Bone marrow (tissue), 2 donors: Measurements from ENCODE around the gene HNRNPK.

ENCODE experiments used
- DNase-seq, 2 donors: peaks; one replicate each; lab custom pipeline; 2025; lab: John Stamatoyannopoulos, UW

The HNRNPK gene

DNA sequence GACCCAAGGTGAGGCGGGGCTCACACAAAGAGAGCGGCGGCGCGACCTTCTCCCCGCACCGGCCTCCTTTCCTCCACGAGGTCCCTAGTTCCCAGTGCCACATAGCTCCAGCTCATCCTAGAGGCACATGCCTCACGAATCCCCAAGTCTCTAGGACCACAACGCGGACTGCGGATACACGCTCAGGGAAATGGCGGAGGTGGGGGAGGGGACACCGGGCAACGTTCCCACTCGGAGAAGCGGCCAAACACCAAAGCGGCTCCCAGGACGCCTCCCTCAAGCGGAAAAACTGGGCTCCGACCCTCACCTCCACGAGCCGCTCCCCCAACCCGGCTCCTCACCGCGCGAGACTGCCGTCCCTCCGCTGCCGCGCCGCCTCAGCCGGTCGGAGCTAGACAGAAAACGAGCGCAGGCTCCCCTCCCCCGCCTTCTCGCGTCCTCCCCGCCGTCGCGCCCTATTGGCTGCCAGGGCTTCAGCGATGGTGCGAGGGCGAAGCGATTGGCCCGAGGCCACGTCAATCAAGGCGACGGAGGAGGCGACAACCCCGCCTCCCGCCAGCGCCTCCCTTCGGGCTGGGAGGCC, at the start of gene HNRNPK:
Gene HNRNPK (minus strand): TSS at position 404 of the 583 bp plus-strand sequence. CDS start 1,963 bp downstream, outside the sequence.
- peak; percentile 97 to 100 for DNase-seq

DNA sequence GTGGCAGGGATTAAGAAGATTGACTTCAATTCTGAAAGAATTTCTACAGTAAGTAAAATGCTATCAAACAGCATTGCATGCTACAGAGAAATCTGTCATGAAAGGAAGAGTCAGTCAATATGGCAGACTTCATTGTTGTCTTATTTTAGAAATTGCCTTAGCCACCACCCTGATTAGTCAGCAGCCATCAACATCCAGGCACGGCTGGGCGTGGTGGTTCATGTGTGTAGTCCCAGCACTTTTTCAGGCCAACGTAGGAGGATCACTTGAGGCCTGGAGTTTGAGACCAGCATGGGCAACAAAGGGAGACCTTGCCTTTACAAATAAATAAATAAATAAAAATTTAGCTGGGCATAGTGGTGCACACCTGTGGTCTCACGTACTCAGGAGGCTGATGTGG, 47.2 kb upstream of the HNRNPK start:
- DNase-seq, result no peak

DNA sequence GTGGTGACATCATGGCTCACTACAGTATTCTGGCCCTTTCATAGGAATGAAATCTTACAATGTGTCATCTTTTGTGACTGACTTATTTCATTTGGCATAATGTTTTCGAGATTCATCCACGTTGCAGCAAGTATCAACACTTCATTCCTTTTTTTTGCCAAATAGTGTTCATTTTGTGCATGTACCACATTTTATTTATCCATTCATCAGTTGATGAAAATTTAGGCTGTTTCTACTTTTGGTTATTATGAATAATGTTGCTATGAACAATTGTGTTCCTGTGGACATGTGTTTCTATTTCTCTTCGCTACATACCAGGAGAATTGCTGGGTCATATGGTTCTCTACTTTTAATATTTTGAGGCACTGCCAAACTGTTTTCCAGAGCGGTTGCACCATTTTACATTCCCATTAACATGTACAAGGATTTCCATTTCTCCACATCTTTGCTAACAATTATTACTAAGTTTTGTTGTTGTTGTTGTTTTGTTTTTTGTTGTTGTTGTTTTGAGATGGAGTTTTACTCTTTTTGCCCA, 44.1 kb upstream of the HNRNPK start:
- no peak for DNase-seq

DNA sequence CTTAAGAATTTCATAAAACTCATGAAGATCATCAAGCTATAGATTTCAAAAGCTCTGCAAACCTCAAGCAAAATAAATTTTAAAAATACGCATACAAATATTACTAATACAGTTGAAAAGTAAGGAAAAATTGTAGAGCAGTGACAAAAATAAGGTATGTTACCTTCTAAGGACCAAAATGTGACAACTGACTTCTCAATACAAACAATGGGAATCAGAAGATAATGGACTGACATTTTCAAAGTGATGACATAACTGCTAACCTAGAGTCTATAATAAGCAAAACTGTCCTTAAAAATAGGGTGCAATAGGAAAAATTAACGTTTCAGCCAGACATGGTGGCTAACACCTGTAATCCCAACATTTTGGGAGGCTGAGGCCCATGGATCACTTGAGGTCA, 27.6 kb upstream of the HNRNPK start:
- DNase-seq, result no peak

DNA sequence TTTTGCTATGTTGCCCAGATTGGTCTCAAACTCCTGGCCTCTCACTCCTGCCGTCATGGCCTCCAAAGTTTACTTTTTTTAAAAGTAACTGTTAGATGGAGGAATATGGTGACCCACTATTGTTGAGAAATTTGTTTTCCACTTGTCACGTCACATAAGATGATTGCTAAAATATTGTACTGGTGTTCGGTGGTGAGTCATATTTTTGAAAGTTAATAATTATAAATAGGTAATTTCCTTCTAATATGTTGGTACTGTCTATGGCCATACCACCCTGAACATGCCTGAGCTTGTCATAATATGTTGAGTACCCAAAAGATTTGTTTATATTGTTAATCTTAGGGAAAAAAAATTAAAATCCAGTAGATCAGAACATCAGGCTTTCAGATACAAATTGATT, 23.2 kb upstream of the HNRNPK start:
- DNase-seq, result no peak

DNA sequence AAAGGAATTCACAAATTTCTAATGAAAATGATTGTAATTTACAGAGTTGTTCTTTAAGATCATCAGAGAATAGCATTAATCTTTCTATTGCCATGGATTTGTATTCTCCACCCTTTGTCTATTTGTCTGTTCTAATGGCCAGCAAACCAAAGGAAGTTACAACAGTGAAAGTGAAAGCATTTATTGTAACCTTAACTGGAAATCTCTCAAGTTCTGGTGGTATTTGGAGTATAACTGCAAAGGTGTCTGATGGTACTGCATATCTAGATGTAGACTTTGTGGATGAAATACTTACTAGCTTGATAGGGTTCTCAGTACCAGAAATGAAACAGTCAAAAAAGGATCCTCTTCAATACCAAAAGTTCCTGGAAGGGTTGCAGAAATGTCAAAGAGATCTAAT, 22.3 kb upstream of the HNRNPK start:
- DNase-seq, result no peak

DNA sequence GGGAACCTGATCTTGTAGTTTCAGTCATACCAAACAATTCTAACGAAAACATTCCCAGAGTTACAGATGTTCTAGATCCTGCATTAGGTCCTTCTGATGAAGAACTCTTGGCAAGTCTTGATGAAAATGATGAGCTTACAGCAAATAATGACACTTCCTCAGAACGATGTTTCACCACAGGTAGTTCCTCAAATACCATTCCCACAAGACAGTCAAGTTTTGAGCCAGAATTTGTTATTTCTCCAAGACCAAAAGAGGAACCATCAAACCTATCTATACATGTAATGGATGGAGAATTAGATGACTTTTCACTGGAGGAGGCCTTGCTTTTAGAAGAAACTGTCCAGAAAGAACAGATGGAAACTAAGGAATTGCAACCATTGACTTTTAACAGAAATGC, 21.6 kb upstream of the HNRNPK start:
- peak in 1 of 2 donors; percentile 20 for DNase-seq

DNA sequence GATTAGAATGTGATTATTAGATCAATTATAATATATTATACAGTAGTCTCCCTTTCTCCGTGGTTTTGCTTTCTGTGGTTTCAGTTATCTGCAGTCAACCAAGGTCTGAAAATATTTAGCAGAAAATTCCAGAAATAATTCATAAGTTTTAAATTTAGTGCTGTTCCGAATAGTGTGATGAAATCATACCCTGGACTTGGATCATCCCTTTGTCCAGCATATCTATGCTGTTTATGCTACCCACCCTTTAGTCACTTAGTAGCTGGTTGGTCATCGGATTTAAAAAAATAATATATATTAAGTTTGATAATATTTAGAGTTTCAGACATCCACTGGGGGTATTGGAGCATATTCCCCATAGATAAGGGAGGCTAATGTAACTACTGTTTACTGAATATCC, 20.2 kb upstream of the HNRNPK start:
- no peak for DNase-seq

DNA sequence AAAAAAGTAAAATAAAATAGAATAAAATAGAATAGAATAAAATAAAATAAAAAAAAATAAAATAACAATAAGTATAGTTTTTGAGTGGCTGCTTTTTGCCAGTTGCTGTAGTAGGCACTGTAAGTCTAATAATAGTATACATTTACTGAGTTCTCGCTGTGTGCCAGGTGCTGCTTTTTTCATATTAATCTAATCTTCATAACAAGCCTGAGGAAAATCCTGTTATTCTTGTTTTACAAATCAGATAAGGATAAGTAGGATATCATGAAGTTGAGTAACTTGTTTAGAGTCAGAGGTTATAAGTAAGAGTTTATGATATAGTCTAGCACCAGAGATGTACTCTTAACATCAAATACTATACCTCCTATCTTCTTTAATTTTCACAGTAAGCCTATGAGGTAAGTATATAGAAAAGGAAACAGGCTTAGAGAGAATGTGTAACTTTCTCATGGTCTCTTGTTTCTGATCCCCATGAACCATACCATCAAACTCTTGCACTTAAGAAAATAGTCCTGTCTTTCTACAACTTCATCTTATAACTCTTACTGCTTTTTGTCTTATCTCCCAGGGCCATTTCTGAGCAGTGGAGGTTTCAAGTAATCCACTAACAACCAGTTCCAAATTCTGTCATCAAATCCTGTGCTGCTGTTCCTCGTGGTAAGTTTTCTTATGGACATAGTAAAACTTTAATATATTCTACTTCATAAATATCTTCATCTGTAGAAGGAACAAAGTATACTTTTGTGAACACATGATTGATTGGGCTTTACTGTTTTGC, 19.3 kb upstream of the HNRNPK start:
- no peak for DNase-seq

DNA sequence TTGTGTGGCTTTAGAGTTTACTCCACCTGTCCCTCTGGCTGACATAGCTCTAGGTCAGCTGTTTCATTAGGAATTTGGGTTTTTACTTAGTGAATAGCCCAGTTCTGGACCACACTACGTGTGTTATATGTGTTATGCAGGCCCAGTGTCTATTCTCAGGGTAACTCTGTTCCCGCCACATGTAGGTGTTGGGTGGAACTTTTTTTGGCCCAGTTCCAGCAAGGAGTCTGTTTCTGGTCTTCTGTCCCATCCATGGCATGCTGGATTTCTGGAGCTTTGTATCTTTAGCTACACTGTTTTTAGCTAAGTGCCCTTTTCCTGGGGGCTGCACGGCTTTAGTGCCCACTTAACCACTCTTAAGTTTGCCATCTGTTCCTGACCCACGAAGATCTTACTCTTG, 16.1 kb upstream of the HNRNPK start:
- no peak for DNase-seq

DNA sequence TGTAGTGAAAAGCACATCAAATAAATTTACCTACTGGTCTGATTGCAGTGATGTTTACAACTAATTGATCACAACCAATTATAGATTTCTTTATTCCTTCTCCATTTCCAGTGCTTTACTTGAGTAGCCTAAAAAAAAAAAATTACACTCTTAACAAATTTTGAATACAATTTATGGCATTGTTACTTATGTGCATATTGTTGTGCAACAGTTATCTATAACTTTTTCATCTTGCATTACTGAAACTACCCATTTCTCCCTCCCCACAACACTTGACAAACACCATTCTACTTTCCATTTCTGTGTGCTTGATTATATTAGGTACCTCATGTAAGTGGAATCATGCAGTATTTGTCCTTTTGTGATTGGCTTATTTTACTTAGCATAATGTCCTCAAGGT, 12.9 kb upstream of the HNRNPK start:
- DNase-seq, result no peak

DNA sequence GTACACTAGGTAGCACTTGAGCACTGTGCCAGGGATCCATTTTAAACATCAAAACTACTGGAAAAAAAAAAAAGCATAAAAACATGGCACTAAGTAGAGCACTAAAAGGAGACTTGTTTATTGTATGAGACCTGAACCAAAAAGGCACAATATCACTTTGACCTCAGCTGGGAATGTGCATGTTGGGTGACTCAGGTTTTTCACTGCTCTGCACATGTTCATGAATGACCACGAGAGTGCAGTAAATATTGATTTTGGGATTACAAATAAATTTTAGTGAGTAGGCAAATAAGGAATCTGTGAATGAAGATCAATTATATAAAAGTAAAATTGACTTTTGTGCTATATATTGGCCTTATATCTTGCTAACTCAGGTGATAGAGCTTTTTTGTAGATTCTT, 12.4 kb upstream of the HNRNPK start:
- no peak for DNase-seq

DNA sequence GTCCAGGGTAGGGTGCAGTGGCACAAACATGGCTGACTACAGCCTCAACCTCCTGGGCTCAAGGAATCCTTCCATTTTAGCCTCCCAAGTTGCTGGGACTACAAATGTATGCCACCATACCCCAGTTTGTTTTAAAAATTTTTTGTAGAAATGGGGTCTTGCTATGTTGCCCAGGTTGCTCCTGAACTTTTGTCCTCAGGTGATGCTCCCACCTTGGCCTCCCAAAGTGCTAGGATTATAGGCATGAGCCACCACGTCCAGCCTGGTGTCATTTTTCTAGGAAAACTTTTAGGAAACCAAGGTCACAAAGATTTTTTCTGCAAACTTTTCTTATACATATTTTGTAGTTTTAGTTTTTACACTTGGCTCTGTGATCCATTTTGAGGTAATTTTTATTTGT, 11.3 kb upstream of the HNRNPK start:
- DNase-seq, result no peak

DNA sequence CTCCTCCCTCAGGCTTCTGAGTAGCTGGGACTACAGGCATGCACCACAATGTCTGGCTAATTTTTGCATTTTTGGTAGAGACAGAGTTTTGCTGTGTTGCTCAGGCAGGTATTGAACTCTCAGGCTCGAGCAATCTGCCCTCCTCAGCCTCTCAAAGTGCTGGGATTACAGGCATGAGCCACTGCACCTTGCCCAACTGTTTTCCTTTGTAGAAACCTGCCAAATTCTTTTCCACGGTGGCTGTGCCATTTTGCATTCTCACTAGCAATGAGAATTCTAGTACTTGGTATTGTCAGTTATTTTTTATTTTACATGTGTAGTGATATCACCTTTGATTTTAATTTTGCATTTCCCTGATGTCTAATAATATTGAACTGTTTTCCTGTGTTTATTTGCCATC, 8.4 kb upstream of the HNRNPK start:
- no peak for DNase-seq

DNA sequence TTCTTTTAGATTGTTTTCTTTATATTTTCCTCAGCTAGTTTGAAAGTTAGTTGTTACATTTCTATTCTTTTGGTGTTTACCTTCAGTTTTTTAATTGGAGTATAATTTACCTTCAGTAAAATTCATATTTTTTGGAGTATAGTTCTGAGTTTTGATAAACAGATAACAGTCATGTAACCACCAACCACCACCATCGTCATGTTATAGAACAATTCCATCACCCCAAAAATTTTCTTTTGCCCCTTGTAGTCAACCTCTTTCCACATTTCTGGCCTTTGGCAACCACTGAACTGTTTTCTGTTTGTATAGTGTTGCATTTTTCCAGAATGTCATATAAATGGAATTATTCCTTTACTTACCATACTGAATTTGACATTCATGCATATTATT, 7.4 kb upstream of the HNRNPK start:
- DNase-seq, result no peak

DNA sequence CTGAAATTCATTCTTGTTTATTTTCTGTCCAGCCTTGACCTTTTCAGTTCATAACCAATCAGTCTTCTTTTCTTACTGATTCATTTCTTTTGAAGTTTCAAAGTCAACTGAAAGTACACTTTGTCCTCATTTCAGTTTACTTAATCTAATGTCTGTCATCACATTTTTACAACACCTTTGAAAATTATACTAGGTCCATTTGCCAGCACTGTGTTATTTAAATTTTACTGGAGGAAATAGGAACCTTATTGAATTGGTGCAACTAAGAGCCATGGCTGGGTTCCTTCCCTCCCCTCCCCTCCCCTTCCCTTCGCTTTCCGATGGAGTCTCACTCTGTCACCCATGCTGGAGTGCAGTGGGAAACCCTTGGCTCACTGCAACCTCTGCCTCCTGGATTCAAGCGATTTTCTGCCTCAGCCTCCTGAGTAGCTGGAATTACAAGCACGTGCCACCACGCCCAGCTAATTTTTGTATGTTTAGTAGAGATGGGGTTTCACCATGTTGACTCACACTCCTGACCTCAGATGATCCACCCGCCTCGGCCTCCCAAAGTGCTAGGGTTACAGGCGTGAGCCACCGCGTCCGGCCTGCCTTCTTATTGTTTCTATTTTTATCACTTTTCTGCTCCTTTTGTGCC, 6.9 kb upstream of the HNRNPK start:
- DNase-seq, result no peak

DNA sequence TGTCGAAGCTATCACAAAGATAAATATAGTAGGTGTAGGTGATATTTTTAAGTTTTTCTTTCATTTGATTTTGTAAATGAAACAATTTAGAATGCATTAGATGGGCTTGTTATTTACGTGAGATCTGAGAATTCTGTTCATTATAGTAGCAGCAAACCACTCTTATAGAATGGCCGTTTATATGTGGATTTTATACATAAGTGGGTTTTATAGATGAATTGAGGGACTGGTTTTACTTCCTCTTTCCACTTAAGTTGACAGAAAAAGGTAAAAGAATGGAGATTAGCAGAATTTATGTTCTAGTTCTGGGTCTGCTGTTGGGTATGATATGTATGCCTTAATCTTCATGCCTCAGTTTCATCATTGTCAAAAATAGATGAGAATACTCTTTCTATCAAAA, 6.2 kb upstream of the HNRNPK start:
- DNase-seq, result peak in 1 of 2 donors; percentile 36

DNA sequence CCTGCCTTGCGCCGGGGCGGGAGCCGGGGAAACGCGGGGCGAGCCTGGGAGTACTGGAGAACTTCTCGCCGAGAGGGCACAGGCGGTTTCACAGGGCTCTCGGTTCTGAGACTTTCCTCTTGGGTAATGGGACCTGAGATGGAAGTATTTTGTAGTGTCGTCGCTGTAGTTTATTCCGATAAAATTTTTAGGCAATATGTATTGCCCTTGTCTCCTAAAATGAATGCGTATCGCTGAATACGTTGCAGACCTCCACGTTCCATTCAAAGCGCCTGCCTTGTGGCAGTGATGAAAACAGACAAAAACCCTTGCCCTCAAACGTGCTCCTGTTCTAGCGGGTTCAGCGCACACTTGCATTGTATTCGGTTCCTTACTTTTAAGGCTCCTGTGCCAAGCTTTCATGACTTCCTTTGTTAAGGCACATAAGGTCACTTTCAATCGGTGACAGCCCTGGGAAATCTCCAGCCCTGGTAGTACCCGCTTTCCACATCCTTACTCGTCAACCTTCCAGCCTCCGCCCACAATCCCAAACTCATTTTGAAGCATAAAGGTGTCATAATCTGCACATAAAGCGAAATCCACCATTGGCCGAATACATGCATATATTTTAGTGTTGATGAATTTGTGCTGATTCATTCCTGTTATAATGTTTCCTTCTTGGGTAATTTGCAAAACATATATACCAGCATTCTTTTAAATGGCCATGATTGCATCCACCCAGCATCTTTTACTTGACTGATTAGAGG, 1.3 kb upstream of the HNRNPK start:
- peak in 1 of 2 donors; percentile 21 for DNase-seq

DNA sequence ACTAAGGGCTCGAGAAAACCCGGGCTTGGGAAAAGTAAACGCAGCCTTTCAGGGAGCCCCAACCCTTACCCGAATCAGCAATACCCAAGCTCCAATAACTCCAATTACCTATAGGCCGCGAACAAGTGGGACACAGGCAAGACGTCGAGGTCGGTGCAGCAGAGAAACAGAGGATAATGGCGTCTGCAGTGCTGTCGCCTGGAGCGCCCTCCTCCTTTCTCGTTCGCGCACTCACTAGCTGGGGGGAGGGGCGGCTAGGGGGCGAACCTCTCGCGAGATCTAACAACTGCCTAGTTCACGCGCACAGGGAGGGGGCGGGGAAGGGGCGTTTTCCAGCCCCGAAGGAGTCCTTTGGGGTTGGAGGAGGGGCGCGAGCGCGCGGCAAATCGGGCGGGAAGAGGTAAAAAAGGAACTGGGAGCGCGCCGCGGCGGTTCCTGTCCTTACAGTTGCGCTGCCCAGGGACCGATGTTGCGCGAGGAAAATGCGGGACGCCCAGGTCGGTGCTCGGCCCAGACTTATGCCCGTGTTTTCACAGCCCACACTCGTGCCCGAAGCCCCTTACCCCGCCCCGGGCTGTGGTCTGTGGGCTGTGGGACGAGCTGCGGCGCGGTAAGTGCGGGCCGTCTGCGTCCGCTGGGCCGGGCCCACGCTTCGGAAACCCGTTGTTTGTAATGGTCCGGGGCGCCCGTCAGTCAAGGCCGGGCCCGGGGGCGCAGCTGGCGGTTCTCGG, 545 bp upstream of the HNRNPK start, which contains the start of gene RMI1:
Gene RMI1 (plus strand): TSS at position 411 of the 731 bp plus-strand sequence. CDS start 20,182 bp downstream, outside the sequence.
- DNase-seq, result peak; percentile 97 to 100

DNA sequence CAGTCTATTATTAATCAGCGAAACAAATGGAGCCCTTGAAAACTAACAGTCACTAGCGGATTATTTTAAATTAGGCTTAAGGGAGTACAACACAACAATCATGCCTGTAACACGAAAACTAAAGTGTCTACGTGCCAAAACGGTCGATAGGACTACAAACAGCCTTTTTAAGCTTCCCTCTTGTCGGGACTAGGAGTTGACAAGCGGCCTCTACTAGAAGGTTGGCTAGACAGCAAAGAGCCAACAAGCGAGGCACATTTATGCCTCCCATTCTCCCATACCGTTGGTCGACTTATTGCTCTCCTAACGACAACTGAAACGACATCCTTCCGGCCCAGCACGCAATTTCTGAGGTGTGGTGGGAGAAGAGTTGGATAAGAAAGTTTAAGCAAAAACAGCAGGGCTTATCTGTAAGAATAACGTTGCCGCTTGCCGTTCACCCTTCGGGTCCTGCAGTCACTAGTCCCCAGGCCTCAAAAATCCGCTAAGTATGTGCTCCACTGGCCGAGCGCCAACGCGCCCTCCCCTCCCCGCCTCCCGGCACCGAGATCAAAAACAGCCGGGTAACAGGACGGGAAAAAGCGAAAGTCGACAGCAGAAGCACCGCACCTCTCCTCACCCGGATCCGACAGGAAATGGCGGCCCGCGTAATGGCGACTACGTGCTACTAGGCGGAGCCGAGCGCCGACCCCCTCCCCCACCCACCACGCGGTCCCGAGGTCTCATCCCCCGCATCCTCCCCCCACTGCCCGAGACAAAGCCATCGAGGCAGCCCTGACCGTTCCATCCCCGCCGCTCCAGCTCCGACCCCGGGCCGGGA, 813 bp downstream of the HNRNPK start:
- DNase-seq, result peak; percentile 63 to 82

DNA sequence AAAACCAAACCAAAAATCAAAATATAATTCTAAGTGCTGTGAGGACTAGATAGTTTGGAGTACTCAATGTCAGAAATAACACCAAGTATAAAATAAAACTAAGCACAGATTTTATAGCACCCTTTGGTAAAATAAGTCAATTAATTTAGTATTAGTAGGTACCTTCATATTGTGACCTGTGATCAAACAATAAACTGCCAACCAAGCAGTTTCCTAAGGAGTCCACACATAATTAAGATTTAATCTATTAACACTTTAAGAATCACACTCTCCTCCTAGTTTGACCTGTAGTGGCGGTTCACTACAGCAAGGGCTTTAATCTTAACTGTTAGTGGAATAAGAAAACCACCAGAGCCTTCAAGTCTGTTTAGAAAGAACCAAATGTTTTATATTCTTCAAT, 2.8 kb downstream of the HNRNPK start:
- no peak for DNase-seq
